Mesothelial cell of epicardium (in vitro differentiated cells): ENCODE data around the gene SND1. TPM values are rescaled to one million over a fixed set of nuclear protein-coding genes. Genes with fewer than 3 reads are reported as not detected.
A peak's percentile ranks its signal among the peaks of the same experiment; 100 is the strongest.

ENCODE experiments used
- DNase-seq, 2 experiments: peaks; one replicate each; pipeline ENCODE4 v3.0.0; 2021; ENCODE audit warnings: low spot score in 2 of 2; ENCODE audit not compliant: unreplicated experiment in 2 of 2
- H3K27ac Mint-ChIP-seq: 2 replicates; pipeline ENCODE4 v1.8.0; 2021; ENCODE audit warnings: mixed read lengths
- H3K27me3 Mint-ChIP-seq: 2 replicates; pipeline ENCODE4 v1.8.0; 2021; ENCODE audit warnings: low read depth, mixed read lengths
- H3K36me3 Mint-ChIP-seq: 2 replicates; pipeline ENCODE4 v1.8.0; 2021; ENCODE audit warnings: mixed read lengths
- H3K4me1 Mint-ChIP-seq: 2 replicates; pipeline ENCODE4 v1.8.0; 2021; ENCODE audit warnings: mixed read lengths
- H3K4me3 Mint-ChIP-seq: 2 replicates; pipeline ENCODE4 v1.8.0; 2021; ENCODE audit warnings: mild to moderate bottlenecking, moderate library complexity, mixed read lengths
- H3K9me3 Mint-ChIP-seq: 2 replicates; pipeline ENCODE4 v1.8.0; 2021; ENCODE audit warnings: mixed read lengths
- total RNA-seq: library from RNA; stranded (reverse); gene quantifications from 3 replicates; pipeline ENCODE4 v1.2.1, GENCODE V29; 2021
- TF ChIP-seq, protein P1 (sequence below): fragments of 200-600 bp; sonication (generic); IDR thresholded peaks from one replicate; pipeline ENCODE4 v1.5.0; 2021; ENCODE audit warnings: antibody characterized with exemption; ENCODE audit not compliant: unreplicated experiment

SND1 gene
- total RNA-seq, 1 donor from 2014 or later, result 211 TPM

GRCh38 chr7:128075242-128076095, 423.5 kb downstream of the SND1 start:
- H3K4me1 Mint-ChIP-seq, result peaks cover 6% of the 10 kb centered on the region
- no peak overlapping the region for H3K27ac Mint-ChIP-seq
- peaks cover 15% of the 10 kb centered on the region for H3K36me3 Mint-ChIP-seq
- H3K27me3 Mint-ChIP-seq, result no peaks in the 10 kb centered on the region
- no peak overlapping the region for H3K4me3 Mint-ChIP-seq
- peaks cover 6% of the 10 kb centered on the region for H3K9me3 Mint-ChIP-seq
- no peak for DNase-seq
- TF ChIP-seq, protein P1, sequence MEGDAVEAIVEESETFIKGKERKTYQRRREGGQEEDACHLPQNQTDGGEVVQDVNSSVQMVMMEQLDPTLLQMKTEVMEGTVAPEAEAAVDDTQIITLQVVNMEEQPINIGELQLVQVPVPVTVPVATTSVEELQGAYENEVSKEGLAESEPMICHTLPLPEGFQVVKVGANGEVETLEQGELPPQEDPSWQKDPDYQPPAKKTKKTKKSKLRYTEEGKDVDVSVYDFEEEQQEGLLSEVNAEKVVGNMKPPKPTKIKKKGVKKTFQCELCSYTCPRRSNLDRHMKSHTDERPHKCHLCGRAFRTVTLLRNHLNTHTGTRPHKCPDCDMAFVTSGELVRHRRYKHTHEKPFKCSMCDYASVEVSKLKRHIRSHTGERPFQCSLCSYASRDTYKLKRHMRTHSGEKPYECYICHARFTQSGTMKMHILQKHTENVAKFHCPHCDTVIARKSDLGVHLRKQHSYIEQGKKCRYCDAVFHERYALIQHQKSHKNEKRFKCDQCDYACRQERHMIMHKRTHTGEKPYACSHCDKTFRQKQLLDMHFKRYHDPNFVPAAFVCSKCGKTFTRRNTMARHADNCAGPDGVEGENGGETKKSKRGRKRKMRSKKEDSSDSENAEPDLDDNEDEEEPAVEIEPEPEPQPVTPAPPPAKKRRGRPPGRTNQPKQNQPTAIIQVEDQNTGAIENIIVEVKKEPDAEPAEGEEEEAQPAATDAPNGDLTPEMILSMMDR, result no peak

DNA sequence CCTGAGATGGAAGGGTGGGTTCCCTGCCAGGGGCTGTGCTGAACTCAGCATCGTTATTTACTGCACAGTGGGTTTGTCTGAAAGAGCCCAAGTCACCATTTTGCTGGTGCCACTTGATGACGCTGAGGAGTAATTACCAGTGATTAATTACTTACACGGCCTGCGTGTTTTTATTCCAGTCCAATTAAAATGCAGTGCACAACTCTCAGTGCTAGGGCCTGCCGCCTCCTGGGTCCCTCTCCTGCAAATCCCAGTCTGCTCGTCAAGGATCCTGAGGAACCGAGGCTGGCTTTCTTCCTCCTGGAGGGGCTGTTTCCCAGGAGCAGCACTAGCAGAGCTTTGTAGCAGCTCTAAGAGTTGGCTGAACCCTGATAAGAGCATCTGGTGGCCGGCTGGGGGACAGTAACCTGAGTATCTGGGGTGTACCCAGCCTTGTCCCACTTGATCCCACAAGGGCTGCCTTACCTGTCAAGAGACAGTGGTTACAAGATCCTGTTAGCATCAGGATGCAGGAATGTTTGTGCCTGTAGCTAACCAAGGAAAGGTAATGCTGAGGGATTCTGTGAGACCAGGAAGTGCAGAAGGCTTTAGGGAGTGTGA, 424.3 kb downstream of the SND1 start:
- Mint-ChIP-seq H3K27ac (no peak overlapping the region), H3K9me3 (no peaks in the 10 kb centered on the region), H3K36me3 (peaks cover 10% of the 10 kb centered on the region), H3K27me3 (no peaks in the 10 kb centered on the region), H3K4me1 (peaks cover 6% of the 10 kb centered on the region), H3K4me3 (no peak overlapping the region)
- TF ChIP-seq, protein P1, result no peak
- DNase-seq, result no peak

- DNase-seq, result peak; percentile 37 to 48
- peaks cover 7% of the 10 kb centered on the region for H3K36me3 Mint-ChIP-seq
- no peaks in the 10 kb centered on the region for H3K27me3 Mint-ChIP-seq
- no peak overlapping the region for H3K27ac Mint-ChIP-seq
- H3K4me1 Mint-ChIP-seq, result peaks cover 6% of the 10 kb centered on the region
- no peak overlapping the region for H3K4me3 Mint-ChIP-seq
- H3K9me3 Mint-ChIP-seq, result no peaks in the 10 kb centered on the region
- TF ChIP-seq, protein P1, result no peak
Measured at GRCh38 chr7:128076796-128077271, 424.8 kb downstream of the SND1 start.

- Mint-ChIP-seq H3K4me3 (no peak overlapping the region), H3K27me3 (no peaks in the 10 kb centered on the region), H3K9me3 (no peaks in the 10 kb centered on the region), H3K27ac (no peak overlapping the region), H3K36me3 (peaks cover 9% of the 10 kb centered on the region), H3K4me1 (peaks cover 6% of the 10 kb centered on the region)
- TF ChIP-seq, protein P1, result no peak
- no peak for DNase-seq
Measured at GRCh38 chr7:128078309-128078708, 426.3 kb downstream of the SND1 start.

GRCh38 chr7:128080169-128080568, 428.2 kb downstream of the SND1 start:
- Mint-ChIP-seq H3K27me3 (no peaks in the 10 kb centered on the region), H3K4me1 (peaks cover 6% of the 10 kb centered on the region), H3K9me3 (no peaks in the 10 kb centered on the region), H3K27ac (no peak overlapping the region), H3K36me3 (peaks cover 9% of the 10 kb centered on the region), H3K4me3 (no peak overlapping the region)
- DNase-seq, result no peak
- TF ChIP-seq, protein P1, result no peak
